ENCODE measurements around the gene ASB3. TPM values are rescaled to one million over a fixed set of nuclear protein-coding genes. Genes with fewer than 3 reads are reported as not detected.

The ASB3 gene
- total RNA-seq, 1 experiment from 2014 or later = 23.1 TPM

DNA sequence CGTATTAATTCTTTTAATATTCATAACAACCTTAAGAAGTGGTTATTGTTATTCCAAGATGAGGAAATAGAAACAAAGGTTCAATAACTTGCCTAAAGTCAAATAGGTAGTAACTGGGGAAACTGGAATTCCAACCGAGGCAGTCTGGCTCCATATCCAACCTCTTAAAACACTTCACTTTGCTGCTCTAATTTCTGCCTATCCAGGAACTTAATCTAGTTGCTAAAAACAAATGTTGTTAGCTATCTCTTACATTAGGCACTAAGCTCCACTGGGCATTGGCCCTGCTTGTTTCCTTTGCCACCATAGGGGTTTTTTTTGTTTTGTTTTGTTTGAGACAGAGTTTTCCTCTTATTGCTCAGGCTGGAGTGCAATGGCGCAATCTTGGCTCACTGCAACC lies 24.8 kb upstream of the ASB3 start:
- no peak overlapping the region for H3K27ac ChIP-seq (ENCODE audit: insufficient read length, low read depth, low read length)
- no peak overlapping the region for H3K4me3 Mint-ChIP-seq

More for the DNA sequence above, 24.8 kb upstream of the ASB3 start:
- H3K79me2 ChIP-seq (ENCODE audit: insufficient read depth, low read length) = no peaks in the 10 kb centered on the region
- no peaks in the 10 kb centered on the region for H4K20me1 ChIP-seq (ENCODE audit: control insufficient read depth, insufficient read depth, insufficient read length)
- no peak overlapping the region for H4K8ac ChIP-seq (replicated peaks; ENCODE audit: insufficient read length, low read depth, low read length)
- no peaks in the 10 kb centered on the region for H3K27me3 ChIP-seq (ENCODE audit: insufficient read depth, low read length)
- H3K23me2 ChIP-seq (ENCODE audit: insufficient read length, low read depth, low read length, poor library complexity, severe bottlenecking) = no peaks in the 10 kb centered on the region
- no peaks in the 10 kb centered on the region for H3K79me1 ChIP-seq (ENCODE audit: insufficient read depth, low read depth, low read length, poor library complexity, severe bottlenecking)
- H3K14ac ChIP-seq (ENCODE audit: insufficient read depth, low read length) = no peak overlapping the region
- H2BK5ac ChIP-seq (ENCODE audit: insufficient read length, low read length) = no peak overlapping the region
- no peak overlapping the region for H4K5ac ChIP-seq (ENCODE audit: insufficient read length, low read depth, low read length)
- H3K23ac ChIP-seq (ENCODE audit: insufficient read length, low read depth, low read length) = no peak overlapping the region
- H2BK120ac ChIP-seq (ENCODE audit: low read depth, low read length, poor library complexity, severe bottlenecking) = no peak overlapping the region
- no peak overlapping the region for H2BK20ac ChIP-seq (ENCODE audit: low read depth, low read length, poor library complexity, severe bottlenecking)
- H2AK5ac ChIP-seq (ENCODE audit: insufficient read length, low read length) = no peak overlapping the region
- H4K91ac ChIP-seq (ENCODE audit: insufficient read length, low read depth, low read length) = no peak overlapping the region
- H3K4ac ChIP-seq (ENCODE audit: low read depth, low read length) = no peak overlapping the region
- H2BK15ac ChIP-seq (ENCODE audit: low read depth, low read length) = no peak overlapping the region
- no peak overlapping the region for H3K9ac ChIP-seq (ENCODE audit: extremely low read depth, insufficient read length, low read length)
- no peak overlapping the region for H3K18ac ChIP-seq (ENCODE audit: insufficient read length, low read depth, low read length)
- Mint-ChIP-seq H3K27ac (no peak overlapping the region), H3K27me3 (ENCODE audit: low read depth) (no peaks in the 10 kb centered on the region), H3K36me3 (ENCODE audit: insufficient read depth in 1 of 3, low read depth in 3 of 3) (peaks cover 10 to 63% (median 57%) of the 10 kb centered on the region in 3 experiments), H3K9me3 (no peaks in the 10 kb centered on the region), H3K4me1 (no peaks in the 10 kb centered on the region)
- DNase-seq = no peak
- TF ChIP-seq, protein P1, sequence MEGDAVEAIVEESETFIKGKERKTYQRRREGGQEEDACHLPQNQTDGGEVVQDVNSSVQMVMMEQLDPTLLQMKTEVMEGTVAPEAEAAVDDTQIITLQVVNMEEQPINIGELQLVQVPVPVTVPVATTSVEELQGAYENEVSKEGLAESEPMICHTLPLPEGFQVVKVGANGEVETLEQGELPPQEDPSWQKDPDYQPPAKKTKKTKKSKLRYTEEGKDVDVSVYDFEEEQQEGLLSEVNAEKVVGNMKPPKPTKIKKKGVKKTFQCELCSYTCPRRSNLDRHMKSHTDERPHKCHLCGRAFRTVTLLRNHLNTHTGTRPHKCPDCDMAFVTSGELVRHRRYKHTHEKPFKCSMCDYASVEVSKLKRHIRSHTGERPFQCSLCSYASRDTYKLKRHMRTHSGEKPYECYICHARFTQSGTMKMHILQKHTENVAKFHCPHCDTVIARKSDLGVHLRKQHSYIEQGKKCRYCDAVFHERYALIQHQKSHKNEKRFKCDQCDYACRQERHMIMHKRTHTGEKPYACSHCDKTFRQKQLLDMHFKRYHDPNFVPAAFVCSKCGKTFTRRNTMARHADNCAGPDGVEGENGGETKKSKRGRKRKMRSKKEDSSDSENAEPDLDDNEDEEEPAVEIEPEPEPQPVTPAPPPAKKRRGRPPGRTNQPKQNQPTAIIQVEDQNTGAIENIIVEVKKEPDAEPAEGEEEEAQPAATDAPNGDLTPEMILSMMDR (conservative IDR thresholded peaks at IDR 0.05) = no peak
- H3K4me1 ChIP-seq (ENCODE audit: insufficient read depth, low read length) = no peaks in the 10 kb centered on the region
- H2AFZ ChIP-seq (ENCODE audit: low read length) = no peak overlapping the region
- H3K4me2 ChIP-seq (ENCODE audit: insufficient read depth, insufficient read length, low read length) = no peak overlapping the region
- no peak overlapping the region for H3K56ac ChIP-seq (ENCODE audit: insufficient read length, low read depth, low read length)
- H3T11ph ChIP-seq (ENCODE audit: low read length) = no peak overlapping the region
- no peaks in the 10 kb centered on the region for H3K9me3 ChIP-seq (ENCODE audit: control insufficient read depth, low read depth, low read length)
- WGBS (ENCODE audit: extremely low coverage, insufficient read length, low lambda C conversion rate) = no CpG with 5 or more reads among the region's 3 CpGs
- no peak overlapping the region for H2BK12ac ChIP-seq (ENCODE audit: insufficient read length, low read depth, low read length)

All from H9 (cell line).